Tibial nerve (tissue), 4 donors: ENCODE data around the gene KIF13A. TPM values are rescaled to one million over a fixed set of nuclear protein-coding genes. Genes with fewer than 3 reads are reported as not detected.

Experiments
- DNase-seq, 2 donors: peaks; one replicate each; pipeline ENCODE4 v3.0.0-alpha.2; 2019; ENCODE audit warnings: low spot score in 2 of 2
- H3K27ac ChIP-seq, 4 donors: fragments of 200-600 bp; sonication (generic) in 3 of 4; one replicate each; pipeline ENCODE4 v1.5.1; 2017 to 2019; ENCODE audit warnings: mild to moderate bottlenecking in 1 of 4
- H3K27me3 ChIP-seq, 2 donors: fragments of 200-600 bp; sonication (generic) in 1 of 2; one replicate each; pipeline versions ENCODE4 v1.5.1 to v1.6.0; 2017 to 2019
- H3K36me3 ChIP-seq, 3 donors: fragments of 200-600 bp; sonication (generic); one replicate each; pipeline ENCODE4 v1.5.1; 2018 to 2019
- H3K4me1 ChIP-seq, 4 donors: fragments of 200-600 bp; sonication (generic) in 3 of 4; one replicate each; pipeline ENCODE4 v1.5.1; 2017 to 2019
- H3K4me3 ChIP-seq, 4 donors: fragments of 200-600 bp; sonication (generic) in 3 of 4; one replicate each; pipeline ENCODE4 v1.5.1; 2017 to 2019; ENCODE audit warnings: mild to moderate bottlenecking in 1 of 4, moderate library complexity in 1 of 4
- H3K9me3 ChIP-seq, 4 donors: fragments of 200-600 bp; sonication (generic) in 3 of 4; one replicate each; pipeline ENCODE4 v1.5.1; 2017 to 2019
- EP300 ChIP-seq, 2 donors: sonication (generic); formaldehyde crosslinking; IDR thresholded peaks; one replicate each; pipeline ENCODE4 v1.6.1; 2017; ENCODE audit warnings: antibody characterized with exemption in 2 of 2, mild to moderate bottlenecking in 1 of 2
- POLR2A ChIP-seq, 2 donors: fragments of 450-650 bp; IDR thresholded peaks; one replicate each; pipeline ENCODE4 v1.6.1; 2017; ENCODE audit warnings: antibody characterized with exemption in 2 of 2, mild to moderate bottlenecking in 2 of 2, moderate library complexity in 2 of 2
- WGBS, 2 donors: methylation state at CpG; one replicate each; pipeline ENCODE4 v1.1.5; 2018; 5-methylcytosine and 5-hydroxymethylcytosine counted together
- total RNA-seq, 4 donors: library from RNA; depleted of rRNA; stranded (reverse); fragments of >200 nt; gene quantifications; one replicate each; pipeline ENCODE4 v1.1.0, GENCODE V29; 2016
- TF ChIP-seq, protein P1 (sequence below), 5 experiments: fragments of 200-600 bp in 3 of 5; fragments of 450-650 bp in 2 of 5; sonication (generic) in 3 of 5; IDR thresholded peaks; one replicate each; pipeline ENCODE4 v1.5.1; 2016 to 2019; ENCODE audit warnings: antibody characterized with exemption in 5 of 5, mild to moderate bottlenecking in 3 of 5, moderate library complexity in 2 of 5

The KIF13A gene
- total RNA-seq, 4 donors from 2014 or later = 31.8 to 71.9 (median 48.0) TPM

DNA sequence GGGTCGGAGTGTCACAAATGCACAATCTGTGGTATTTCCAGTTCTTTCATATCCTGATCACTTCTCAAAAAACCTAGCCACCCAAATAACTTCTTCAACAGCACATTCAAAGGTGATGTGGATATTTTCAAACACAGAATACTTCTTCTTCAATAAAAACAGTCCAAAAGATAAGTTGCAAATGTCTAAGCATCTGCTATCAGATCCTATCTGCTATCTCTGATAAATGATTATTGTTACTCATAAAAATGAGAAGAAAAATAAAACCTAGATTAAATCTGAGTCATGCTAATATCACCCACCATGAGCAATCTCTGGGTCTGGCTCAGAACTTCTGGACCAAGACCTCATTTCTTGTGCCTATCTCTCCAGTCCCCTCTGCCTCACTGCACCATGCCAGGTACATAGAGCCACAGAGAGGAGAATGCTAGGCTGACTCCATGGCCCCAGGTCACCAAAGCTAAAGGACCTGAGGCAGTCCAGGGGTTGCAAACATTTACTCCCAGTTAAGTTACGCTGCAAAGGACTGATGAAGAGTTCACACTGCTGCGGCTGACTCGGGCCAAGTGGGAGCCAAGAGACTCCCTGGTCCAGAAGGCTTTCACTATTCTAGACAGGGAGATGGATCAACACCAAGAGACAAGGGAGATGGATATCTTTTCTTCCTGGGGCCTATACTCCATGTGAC is 101.4 kb downstream of the KIF13A start:
- no peaks in the 10 kb centered on the region for H3K27me3 ChIP-seq
- peaks cover 0 to 31% (median 18%) of the 10 kb centered on the region in 4 donors for H3K4me1 ChIP-seq
- no peak overlapping the region for H3K27ac ChIP-seq
- no peak overlapping the region for H3K4me3 ChIP-seq
- no peaks in the 10 kb centered on the region for H3K36me3 ChIP-seq
- WGBS, 2 donors = 97 to 98% methylated on average over 4 of the region's 4 CpGs
- TF ChIP-seq POLR2A (IDR thresholded peaks at IDR 0.05) = no peak
- TF ChIP-seq, protein P1, sequence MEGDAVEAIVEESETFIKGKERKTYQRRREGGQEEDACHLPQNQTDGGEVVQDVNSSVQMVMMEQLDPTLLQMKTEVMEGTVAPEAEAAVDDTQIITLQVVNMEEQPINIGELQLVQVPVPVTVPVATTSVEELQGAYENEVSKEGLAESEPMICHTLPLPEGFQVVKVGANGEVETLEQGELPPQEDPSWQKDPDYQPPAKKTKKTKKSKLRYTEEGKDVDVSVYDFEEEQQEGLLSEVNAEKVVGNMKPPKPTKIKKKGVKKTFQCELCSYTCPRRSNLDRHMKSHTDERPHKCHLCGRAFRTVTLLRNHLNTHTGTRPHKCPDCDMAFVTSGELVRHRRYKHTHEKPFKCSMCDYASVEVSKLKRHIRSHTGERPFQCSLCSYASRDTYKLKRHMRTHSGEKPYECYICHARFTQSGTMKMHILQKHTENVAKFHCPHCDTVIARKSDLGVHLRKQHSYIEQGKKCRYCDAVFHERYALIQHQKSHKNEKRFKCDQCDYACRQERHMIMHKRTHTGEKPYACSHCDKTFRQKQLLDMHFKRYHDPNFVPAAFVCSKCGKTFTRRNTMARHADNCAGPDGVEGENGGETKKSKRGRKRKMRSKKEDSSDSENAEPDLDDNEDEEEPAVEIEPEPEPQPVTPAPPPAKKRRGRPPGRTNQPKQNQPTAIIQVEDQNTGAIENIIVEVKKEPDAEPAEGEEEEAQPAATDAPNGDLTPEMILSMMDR (IDR thresholded peaks at IDR 0.05) = no peak
- TF ChIP-seq EP300 (IDR thresholded peaks at IDR 0.05) = no peak
- no peak for DNase-seq
- H3K9me3 ChIP-seq = no peaks in the 10 kb centered on the region

GRCh38 chr6:17884498-17885478 is 102.6 kb downstream of the KIF13A start:
- no peak for DNase-seq
- TF ChIP-seq POLR2A (IDR thresholded peaks at IDR 0.05) = no peak
- no peak for TF ChIP-seq EP300 (IDR thresholded peaks at IDR 0.05)
- TF ChIP-seq, protein P1 (IDR thresholded peaks at IDR 0.05) = no peak
- Histone ChIP-seq H3K27me3 (no peaks in the 10 kb centered on the region), H3K4me1 (peaks cover 0 to 31% (median 18%) of the 10 kb centered on the region in 4 donors), H3K4me3 (peak overlapping the region in 1 of 4 donors; percentile 9), H3K27ac (peak overlapping the region in 2 of 4 donors; percentile 27 to 72), H3K9me3 (no peaks in the 10 kb centered on the region), H3K36me3 (no peaks in the 10 kb centered on the region)
- WGBS, 2 donors = 45 to 48% methylated on average over 4 of the region's 4 CpGs

DNA sequence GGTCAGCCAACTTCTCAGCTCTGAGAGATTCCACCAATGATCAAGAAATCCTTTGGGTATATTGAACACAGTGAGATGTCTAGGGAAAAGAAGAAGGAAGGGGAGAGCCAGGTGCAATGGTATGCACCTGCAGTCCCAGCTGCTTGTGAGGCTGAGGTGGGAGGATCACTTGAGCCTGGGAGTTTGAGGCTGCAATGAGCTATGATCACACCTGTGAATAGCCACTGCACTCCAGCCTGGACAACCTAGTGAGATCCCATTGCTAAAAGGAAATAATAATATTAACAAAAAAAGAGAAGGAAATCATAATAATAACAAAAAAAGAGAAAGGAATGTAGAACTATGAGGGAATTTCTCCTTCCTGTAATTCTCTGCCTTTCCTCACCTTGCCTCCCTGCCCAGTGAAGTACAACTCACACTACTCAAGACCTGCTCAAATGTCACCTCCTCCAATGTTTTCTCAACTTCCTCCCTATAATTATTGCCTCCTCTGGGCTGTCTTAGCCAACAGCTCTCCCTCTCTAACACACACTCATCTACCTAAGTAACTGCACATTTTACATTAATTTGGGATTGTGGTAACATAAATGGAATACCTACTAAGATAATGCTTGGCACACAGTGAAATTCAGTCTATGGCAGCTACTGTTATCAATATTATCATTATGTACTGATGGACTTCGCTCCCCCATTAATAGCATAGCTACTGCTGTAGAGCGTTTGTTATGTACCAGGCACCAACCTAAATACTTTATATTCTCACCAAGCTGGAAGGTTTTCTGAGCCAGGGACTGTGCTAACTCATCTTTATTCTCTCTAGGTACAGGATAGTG is 103.6 kb downstream of the KIF13A start:
- Histone ChIP-seq H3K27ac (peak overlapping the region in 1 of 4 donors; percentile 72), H3K4me3 (no peak overlapping the region), H3K27me3 (no peaks in the 10 kb centered on the region), H3K9me3 (no peaks in the 10 kb centered on the region), H3K4me1 (peaks cover 0 to 38% (median 22%) of the 10 kb centered on the region in 4 donors), H3K36me3 (no peaks in the 10 kb centered on the region)
- 89 to 93% methylated on average over 2 of the region's 2 CpGs for WGBS, 2 donors
- DNase-seq = no peak
- TF ChIP-seq EP300 (IDR thresholded peaks at IDR 0.05) = no peak
- no peak for TF ChIP-seq POLR2A (IDR thresholded peaks at IDR 0.05)
- TF ChIP-seq, protein P1 (IDR thresholded peaks at IDR 0.05) = no peak

GRCh38 chr6:17881085-17881858 is 106.2 kb downstream of the KIF13A start:
- Histone ChIP-seq H3K4me1 (peaks cover 0 to 48% (median 22%) of the 10 kb centered on the region in 4 donors), H3K27me3 (no peaks in the 10 kb centered on the region), H3K4me3 (no peak overlapping the region), H3K9me3 (no peaks in the 10 kb centered on the region), H3K36me3 (no peaks in the 10 kb centered on the region), H3K27ac (no peak overlapping the region)
- TF ChIP-seq, protein P1 (IDR thresholded peaks at IDR 0.05) = no peak
- no peak for TF ChIP-seq POLR2A (IDR thresholded peaks at IDR 0.05)
- TF ChIP-seq EP300 (IDR thresholded peaks at IDR 0.05) = no peak
- 88 to 89% methylated on average over 11 of the region's 11 CpGs for whole genome bisulfite sequencing, 2 donors
- no peak for DNase-seq
